Mucosa of rectum (tissue), 2 donors: Measurements from ENCODE around the gene NOS1.

ENCODE experiments used
- H3K27ac ChIP-seq, 2 donors: one replicate each; pipeline ENCODE4 v1.7.0; 2013; ENCODE audit warnings: inconsistent platforms in 2 of 2, low read depth in 2 of 2, low read length in 2 of 2
- H3K27me3 ChIP-seq, 2 donors: one replicate each; pipeline ENCODE4 v1.7.0; 2013; ENCODE audit warnings: low read length in 2 of 2; ENCODE audit not compliant: control insufficient read depth in 2 of 2, insufficient read depth in 2 of 2
- H3K36me3 ChIP-seq, 2 donors: one replicate each; pipeline ENCODE4 v1.7.0; 2013; ENCODE audit warnings: low read length in 2 of 2; ENCODE audit not compliant: control insufficient read depth in 2 of 2, insufficient read depth in 2 of 2
- H3K4me1 ChIP-seq, 2 donors: one replicate each; pipeline ENCODE4 v1.7.0; 2013; ENCODE audit warnings: low read length in 2 of 2, mild to moderate bottlenecking in 1 of 2; ENCODE audit not compliant: control insufficient read depth in 2 of 2, insufficient read depth in 2 of 2
- H3K4me3 ChIP-seq, 2 donors: one replicate each; pipeline ENCODE4 v1.7.0; 2013; ENCODE audit warnings: low read length in 2 of 2
- H3K9ac ChIP-seq, 2 donors: one replicate each; pipeline ENCODE4 v1.7.0; 2013; ENCODE audit warnings: low read length in 2 of 2, low read depth in 1 of 2, mild to moderate bottlenecking in 1 of 2
- H3K9me3 ChIP-seq, 2 donors: one replicate each; pipeline ENCODE4 v1.7.0; 2013; ENCODE audit warnings: low read length in 2 of 2; ENCODE audit not compliant: control insufficient read depth in 2 of 2
- donor health status: healthy.
- donor health status: Normal muscosa, but diverticular disease.

NOS1 gene

DNA sequence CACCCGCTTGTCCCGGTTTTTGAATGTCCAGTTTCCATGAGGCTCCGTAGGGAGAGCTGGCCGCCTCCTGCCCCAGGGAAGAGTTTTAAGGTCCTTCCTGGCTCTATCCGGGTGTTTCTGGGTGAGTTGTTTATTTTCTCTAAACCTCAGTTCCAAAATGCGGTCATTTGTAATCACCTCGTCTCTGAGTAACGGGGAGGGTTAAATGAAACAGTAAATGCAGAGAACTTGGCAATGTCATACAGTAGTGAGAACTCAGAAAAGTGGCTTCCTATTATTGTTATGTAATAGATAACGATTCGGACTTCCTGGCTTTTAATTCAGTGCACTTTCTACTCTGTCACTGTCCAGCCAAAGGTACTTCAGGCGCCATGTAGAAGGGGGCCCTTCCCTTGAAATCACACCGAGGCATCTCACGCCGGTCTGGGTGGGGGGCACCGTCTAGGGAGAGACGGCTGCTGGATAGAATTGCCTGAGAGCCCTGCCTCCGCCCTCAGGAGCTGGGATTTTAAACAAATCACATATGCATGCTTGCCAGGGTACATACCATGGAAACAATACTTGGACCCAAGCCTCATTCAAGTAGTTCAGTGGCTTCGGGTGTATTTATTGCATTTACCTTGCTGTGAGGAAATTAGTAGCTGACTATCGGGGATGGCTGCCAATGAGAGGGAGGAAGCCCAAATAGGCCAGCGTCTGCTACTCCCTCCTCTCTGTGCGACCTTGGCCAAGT is 26.4 kb downstream of the NOS1 start:
- Histone ChIP-seq H3K4me1 (no peaks in the 10 kb centered on the region), H3K27me3 (peaks cover 0 to 12% of the 10 kb centered on the region in 2 donors), H3K27ac (no peak overlapping the region), H3K9ac (no peak overlapping the region), H3K4me3 (no peak overlapping the region), H3K36me3 (no peaks in the 10 kb centered on the region), H3K9me3 (no peaks in the 10 kb centered on the region)

DNA sequence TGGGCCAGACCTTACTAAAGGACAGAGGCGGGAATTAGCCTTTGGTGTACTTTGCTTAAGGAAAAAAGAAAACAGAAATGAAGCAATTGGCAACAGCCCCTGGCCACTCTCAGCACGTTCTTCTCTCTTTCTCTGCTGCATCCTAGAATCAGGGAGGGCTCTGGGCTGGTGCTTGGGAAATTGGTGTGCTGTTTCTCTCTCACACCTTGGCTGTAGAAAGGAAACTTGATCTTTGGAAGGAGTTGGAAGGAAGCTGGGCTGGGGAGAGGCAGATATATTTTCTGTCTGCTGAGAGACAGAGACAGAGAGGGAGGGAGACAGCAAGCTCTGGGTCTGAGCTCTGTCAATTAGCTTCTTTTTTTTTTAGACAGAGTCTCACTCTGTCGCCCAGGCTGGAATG is 27.4 kb downstream of the NOS1 start:
- Histone ChIP-seq H3K9ac (no peak overlapping the region), H3K36me3 (no peaks in the 10 kb centered on the region), H3K27ac (no peak overlapping the region), H3K9me3 (no peaks in the 10 kb centered on the region), H3K4me1 (no peaks in the 10 kb centered on the region), H3K4me3 (no peak overlapping the region), H3K27me3 (peaks cover 0 to 12% of the 10 kb centered on the region in 2 donors)

DNA sequence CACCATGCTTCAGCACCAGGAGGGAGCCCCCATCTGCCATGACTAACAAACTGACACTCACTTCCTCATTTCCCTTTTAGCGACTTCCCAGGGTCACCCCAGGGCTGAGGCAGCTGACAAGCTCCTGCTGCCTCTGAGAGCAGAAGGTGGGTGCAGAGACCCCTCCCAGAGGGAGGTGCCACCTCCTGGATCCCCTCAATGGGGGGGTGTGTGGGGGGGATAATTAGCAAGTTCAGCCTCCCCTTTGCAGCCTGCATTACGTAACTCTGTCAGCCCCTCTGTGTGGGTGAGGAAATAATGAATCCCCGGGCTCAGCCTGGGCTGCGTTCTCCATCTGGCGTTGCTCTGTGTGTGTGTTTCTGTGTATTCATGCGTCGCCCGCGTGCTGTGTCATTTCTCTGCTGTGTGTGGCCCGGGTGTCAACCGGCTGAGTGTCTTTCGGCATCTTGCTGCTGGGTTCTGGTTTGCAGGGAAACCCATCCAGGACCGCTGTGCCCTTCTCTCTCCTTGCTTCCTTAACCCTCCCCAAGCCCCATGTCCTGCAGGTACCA is 28.0 kb downstream of the NOS1 start:
- Histone ChIP-seq H3K27ac (no peak overlapping the region), H3K4me1 (no peaks in the 10 kb centered on the region), H3K9me3 (no peaks in the 10 kb centered on the region), H3K4me3 (no peak overlapping the region), H3K27me3 (peaks cover 0 to 12% of the 10 kb centered on the region in 2 donors), H3K9ac (no peak overlapping the region), H3K36me3 (no peaks in the 10 kb centered on the region)

DNA sequence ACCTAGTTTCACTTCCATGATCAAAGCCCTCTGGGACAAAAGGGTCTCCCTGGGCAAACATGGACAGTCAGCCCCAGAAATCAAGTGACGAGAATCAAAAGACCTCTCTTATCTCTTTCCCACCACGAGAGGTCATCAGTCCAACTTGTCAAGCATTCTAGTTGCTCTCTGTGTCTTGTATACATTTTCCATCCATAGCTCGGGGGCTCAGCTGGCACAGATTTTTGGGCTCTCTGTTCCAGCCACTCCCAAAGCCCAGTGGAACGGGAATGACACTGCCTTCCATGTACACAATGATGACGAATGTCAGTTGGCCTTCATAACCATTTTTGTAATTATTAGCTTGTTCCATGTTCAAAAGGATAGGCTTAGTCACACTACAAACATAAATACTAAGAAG is 29.7 kb downstream of the NOS1 start:
- H3K4me1 ChIP-seq, result no peaks in the 10 kb centered on the region
- peaks cover 0 to 12% of the 10 kb centered on the region in 2 donors for H3K27me3 ChIP-seq
- H3K9ac ChIP-seq, result no peak overlapping the region
- no peak overlapping the region for H3K27ac ChIP-seq
- H3K9me3 ChIP-seq, result no peaks in the 10 kb centered on the region
- no peak overlapping the region for H3K4me3 ChIP-seq
- no peaks in the 10 kb centered on the region for H3K36me3 ChIP-seq

DNA sequence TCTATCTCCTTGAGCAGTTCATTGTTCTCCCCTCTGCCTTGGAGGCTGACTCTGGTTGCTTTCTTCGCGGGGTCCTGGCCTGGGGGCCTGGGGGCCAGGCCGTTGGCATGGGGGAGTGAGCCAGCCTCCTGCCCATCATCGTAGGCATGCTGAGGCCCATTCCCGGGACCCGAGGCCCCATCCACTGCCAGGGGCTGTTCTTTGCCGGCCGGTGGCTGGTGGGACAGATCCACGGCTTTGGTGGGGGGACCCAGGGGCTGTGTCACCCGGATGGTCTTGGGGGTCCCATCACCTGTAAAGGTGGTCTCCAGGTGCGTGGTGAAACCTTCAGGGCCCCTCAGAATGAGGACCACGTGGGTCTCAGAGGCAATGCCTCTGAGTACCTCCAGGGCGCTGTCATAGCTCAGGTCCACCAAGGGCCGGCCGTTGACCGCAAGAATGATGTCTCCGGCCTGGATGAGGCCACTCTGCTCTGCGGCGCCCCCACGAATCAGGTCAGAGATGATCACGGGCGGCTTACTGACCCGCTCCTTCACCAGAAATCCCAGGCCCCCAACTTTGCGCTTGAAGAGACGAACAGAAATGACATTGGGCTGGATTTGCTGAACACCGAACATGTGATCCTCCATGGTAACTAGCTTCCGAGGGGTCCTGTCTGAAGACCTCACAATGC is 30.8 kb downstream of the NOS1 start:
- H3K9me3 ChIP-seq, result no peaks in the 10 kb centered on the region
- peaks cover 0 to 8% of the 10 kb centered on the region in 2 donors for H3K27me3 ChIP-seq
- no peaks in the 10 kb centered on the region for H3K36me3 ChIP-seq
- H3K9ac ChIP-seq, result no peak overlapping the region
- H3K4me1 ChIP-seq, result no peaks in the 10 kb centered on the region
- H3K4me3 ChIP-seq, result no peak overlapping the region
- no peak overlapping the region for H3K27ac ChIP-seq

DNA sequence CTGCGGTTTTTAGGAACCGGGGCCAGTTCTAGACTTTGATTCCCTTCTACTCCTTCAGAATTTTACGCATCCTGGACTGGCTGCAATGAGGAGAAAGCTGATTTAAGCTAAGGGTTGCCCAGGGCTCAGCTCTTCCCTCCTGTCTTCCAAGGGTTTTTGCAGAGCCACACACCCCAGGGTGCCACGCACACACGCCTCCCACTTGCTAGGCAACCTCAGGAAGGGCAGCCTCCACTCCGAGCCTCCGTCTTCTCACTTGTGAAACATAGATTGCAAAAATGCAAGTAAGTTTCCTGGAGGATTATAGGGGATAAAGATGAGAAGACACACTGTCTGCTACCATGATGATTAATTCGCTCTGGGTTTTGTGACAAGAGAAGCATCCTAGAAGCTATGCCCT is 31.7 kb downstream of the NOS1 start:
- H3K4me3 ChIP-seq, result no peak overlapping the region
- no peaks in the 10 kb centered on the region for H3K36me3 ChIP-seq
- no peaks in the 10 kb centered on the region for H3K4me1 ChIP-seq
- no peak overlapping the region for H3K27ac ChIP-seq
- no peak overlapping the region for H3K9ac ChIP-seq
- H3K9me3 ChIP-seq, result no peaks in the 10 kb centered on the region
- peaks cover 0 to 3% of the 10 kb centered on the region in 2 donors for H3K27me3 ChIP-seq

DNA sequence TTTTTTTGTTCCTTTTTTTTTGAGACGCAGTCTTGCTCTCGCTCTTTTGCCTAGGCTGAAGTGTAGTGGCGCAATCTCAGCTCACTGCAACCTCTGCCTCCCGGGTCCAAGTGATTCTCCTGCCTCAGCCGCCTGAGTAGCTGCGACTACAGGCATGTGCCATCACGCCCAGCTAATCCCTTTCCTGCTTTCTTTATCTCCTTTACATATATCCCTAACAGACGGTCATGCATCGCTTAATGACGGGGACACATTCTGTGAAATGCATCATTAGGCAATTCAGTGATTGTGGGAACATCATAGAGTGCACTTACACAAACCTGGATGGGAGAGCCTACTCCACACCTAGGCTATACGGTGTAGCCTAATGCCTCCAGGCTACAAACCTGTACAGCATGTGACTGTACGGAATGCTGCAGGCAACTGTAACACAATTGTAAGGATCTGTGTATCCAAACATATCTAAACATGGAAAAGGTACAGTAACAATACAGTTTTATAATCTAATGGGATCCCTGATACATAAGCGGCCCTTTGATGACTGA is 32.8 kb downstream of the NOS1 start:
- Histone ChIP-seq H3K4me3 (no peak overlapping the region), H3K27me3 (no peaks in the 10 kb centered on the region), H3K4me1 (no peaks in the 10 kb centered on the region), H3K27ac (no peak overlapping the region), H3K9me3 (no peaks in the 10 kb centered on the region), H3K9ac (no peak overlapping the region), H3K36me3 (no peaks in the 10 kb centered on the region)

DNA sequence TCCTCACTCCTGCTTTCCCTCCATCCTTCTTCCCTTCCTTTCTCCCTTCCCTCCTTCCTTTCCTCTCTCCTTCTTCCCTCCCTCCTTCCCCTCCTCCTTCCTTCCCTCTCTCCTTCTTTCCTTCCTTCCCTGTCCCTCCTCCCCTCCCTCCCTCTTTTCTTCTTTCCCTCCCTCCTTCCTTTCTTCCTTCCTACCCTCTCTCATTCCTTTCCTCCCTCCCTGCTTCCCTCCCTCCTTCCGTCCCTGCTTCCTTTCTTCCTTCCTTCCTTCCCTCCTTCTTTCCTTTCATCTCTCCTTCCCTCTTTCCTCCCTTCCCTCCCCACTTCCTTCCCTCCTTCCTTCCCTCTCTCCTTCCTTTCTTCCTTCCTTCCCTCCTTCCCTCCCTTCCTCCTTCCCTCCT is 39.0 kb downstream of the NOS1 start:
- H3K27ac ChIP-seq, result no peak overlapping the region
- no peaks in the 10 kb centered on the region for H3K27me3 ChIP-seq
- H3K4me3 ChIP-seq, result no peak overlapping the region
- H3K36me3 ChIP-seq, result no peaks in the 10 kb centered on the region
- H3K9me3 ChIP-seq, result no peaks in the 10 kb centered on the region
- no peak overlapping the region for H3K9ac ChIP-seq
- H3K4me1 ChIP-seq, result no peaks in the 10 kb centered on the region

DNA sequence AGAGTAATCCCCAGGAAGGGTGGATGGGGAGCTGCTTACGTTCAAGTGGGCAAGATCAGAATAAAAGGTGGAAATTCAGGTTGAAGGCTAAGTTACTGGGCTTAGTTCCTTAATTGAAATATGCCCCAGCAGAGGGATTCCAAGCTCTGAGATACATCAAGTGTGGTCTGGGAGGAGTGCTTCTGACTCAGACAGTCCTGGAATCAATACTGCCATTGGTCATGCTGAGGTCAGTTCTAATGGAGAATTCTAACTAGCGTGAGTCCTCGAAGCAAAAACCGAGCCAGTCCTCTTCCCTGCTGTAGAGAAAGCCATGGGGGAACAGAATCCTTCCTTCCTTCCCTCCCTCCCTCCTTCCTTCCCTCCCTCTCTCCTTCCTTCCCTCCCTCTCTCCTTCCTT is 39.9 kb downstream of the NOS1 start:
- no peak overlapping the region for H3K9ac ChIP-seq
- no peak overlapping the region for H3K4me3 ChIP-seq
- no peaks in the 10 kb centered on the region for H3K27me3 ChIP-seq
- H3K36me3 ChIP-seq, result no peaks in the 10 kb centered on the region
- H3K27ac ChIP-seq, result no peak overlapping the region
- H3K9me3 ChIP-seq, result no peaks in the 10 kb centered on the region
- H3K4me1 ChIP-seq, result no peaks in the 10 kb centered on the region

DNA sequence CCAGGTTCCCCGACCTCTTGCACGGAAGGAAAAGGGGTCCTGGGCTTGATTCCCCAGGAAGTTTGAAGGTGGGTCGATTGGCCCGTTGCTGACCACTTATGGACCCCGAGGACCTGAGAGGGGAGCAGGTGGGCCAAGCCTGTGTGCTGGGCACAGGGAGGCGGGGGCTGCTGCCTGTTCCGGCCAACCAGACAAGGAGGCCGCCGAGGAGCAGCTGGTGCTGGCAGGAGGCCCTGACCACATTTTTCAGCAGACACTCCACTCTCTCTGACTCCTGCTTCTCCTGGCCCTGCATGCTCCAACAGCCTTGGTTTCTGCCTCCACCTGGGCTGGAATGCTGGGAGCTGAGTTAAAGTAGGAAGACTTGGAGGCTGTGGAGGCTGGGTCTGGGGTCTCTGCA is 42.8 kb downstream of the NOS1 start:
- no peaks in the 10 kb centered on the region for H3K27me3 ChIP-seq
- H3K36me3 ChIP-seq, result no peaks in the 10 kb centered on the region
- H3K9me3 ChIP-seq, result no peaks in the 10 kb centered on the region

More for the DNA sequence above, 42.8 kb downstream of the NOS1 start:
- Histone ChIP-seq H3K4me3 (no peak overlapping the region), H3K27ac (no peak overlapping the region), H3K9ac (no peak overlapping the region), H3K4me1 (no peaks in the 10 kb centered on the region)
